HCT116 (cell line): ENCODE data around the gene STK24. TPM values are rescaled to one million over a fixed set of nuclear protein-coding genes. Genes with fewer than 3 reads are reported as not detected.

Experiments
- ATAC-seq: fragments of 200-7000 bp; cut with Tn5 transposase; 2 replicates; pipeline ENCODE4 v1.9.1; 2020; ENCODE audit warnings: mild to moderate bottlenecking, moderate library complexity
- BruUV-seq: library from RNA; stranded (reverse); fragments of 400-500 nt; replicated peaks from 2 replicates; lab custom pipeline; 2021; lab: Mats Ljungman, UMichigan
- CTCF ChIA-PET: fragments of 300-600 bp; sonication (Branson Sonifier 250); formaldehyde crosslinking; loops from one replicate; lab custom pipeline; 2021; ENCODE audit warnings: antibody characterized with exemption; lab: Charles Lee
- POLR2A ChIA-PET: fragments of 300-600, 350-600 bp; sonication (Branson Sonifier 250); formaldehyde crosslinking; loops from one replicate; lab custom pipeline; 2021; ENCODE audit warnings: antibody characterized with exemption; lab: Charles Lee
- RAD21 ChIA-PET, 2 experiments: fragments of 300-600 bp; sonication (Branson Sonifier 250); formaldehyde crosslinking; loops; one replicate each; lab custom pipeline; 2023; ENCODE audit warnings: low total read pairs in 2 of 2; ENCODE audit not compliant: uncharacterized antibody in 2 of 2, unreplicated experiment in 2 of 2, low non-redundant PET in 1 of 2; lab: Charles Lee
- DNase-seq: peaks from one replicate; pipeline ENCODE4 v3.0.0-alpha.2; 2010; ENCODE audit warnings: low read depth, low spot score
- H2AFZ ChIP-seq: fragments of 200-600 bp; shearing (Covaris generic), sonication (generic); 2 replicates; pipeline ENCODE4 v1.6.1; 2017; ENCODE audit warnings: low read depth, mixed run types, mixed read lengths, antibody characterized with exemption, low read length; ENCODE audit not compliant: poor library complexity, severe bottlenecking
- H3K27ac ChIP-seq: 2 replicates; pipeline ENCODE4 v1.5.1; 2012; ENCODE audit warnings: low read depth, low read length
- H3K27me3 ChIP-seq: fragments of 200-600 bp; sonication (generic); 2 replicates; pipeline ENCODE4 v1.6.1; 2016; ENCODE audit warnings: mixed run types, low read length, mixed read lengths; ENCODE audit not compliant: insufficient read depth
- H3K36me3 ChIP-seq, 2 experiments: fragments of 200-500 bp in 1 of 2; fragments of 200-600 bp in 1 of 2; sonication (Bioruptor generic) in 1 of 2; sonication (generic) in 1 of 2; 2 replicates each; pipeline versions ENCODE4 v1.5.1 to v1.6.1; 2014 to 2016; ENCODE audit warnings: low read length in 2 of 2, inconsistent platforms in 1 of 2, mixed read lengths in 1 of 2, mixed run types in 1 of 2; ENCODE audit not compliant: insufficient read depth in 2 of 2, control insufficient read depth in 1 of 2
- H3K4me1 ChIP-seq, 2 experiments: fragments of 200-600 bp in 1 of 2; sonication (generic) in 1 of 2; 2 replicates each; pipeline versions ENCODE4 v1.5.1 to v1.6.1; 2012 to 2017; ENCODE audit warnings: low read length in 2 of 2, inconsistent platforms in 1 of 2, mild to moderate bottlenecking in 1 of 2, mixed read lengths in 1 of 2, mixed run types in 1 of 2, moderate library complexity in 1 of 2; ENCODE audit not compliant: insufficient read depth in 2 of 2, control insufficient read depth in 1 of 2
- H3K4me2 ChIP-seq: fragments of 200-600 bp; sonication (generic); 2 replicates; pipeline ENCODE4 v1.6.1; 2017; ENCODE audit warnings: mixed run types, low read length, mixed read lengths
- H3K4me3 ChIP-seq, 2 experiments: fragments of 200-600 bp in 1 of 2; sonication (generic) in 1 of 2; replicated peaks in 1 of 2; 2 replicates each; pipeline ENCODE4 v1.5.1; 2011 to 2016; ENCODE audit warnings: low read length in 2 of 2, control low read depth in 1 of 2, low read depth in 1 of 2, mild to moderate bottlenecking in 1 of 2, mixed read lengths in 1 of 2, mixed run types in 1 of 2
- H3K79me2 ChIP-seq: fragments of 200-600 bp; sonication (generic); 2 replicates; pipeline ENCODE4 v1.6.1; 2017; ENCODE audit warnings: mild to moderate bottlenecking, mixed run types, low read length, moderate library complexity, mixed read lengths; ENCODE audit not compliant: insufficient read depth
- H3K9ac ChIP-seq: fragments of 200-600 bp; sonication (generic); 2 replicates; pipeline ENCODE4 v1.6.1; 2016; ENCODE audit warnings: low read length, mixed read lengths
- H3K9me2 ChIP-seq: fragments of 200-600 bp; sonication (generic), shearing (Covaris generic); 2 replicates; pipeline ENCODE4 v1.6.1; 2017; ENCODE audit warnings: mixed run types, mild to moderate bottlenecking, moderate library complexity; ENCODE audit not compliant: insufficient read depth
- H3K9me3 ChIP-seq, 2 experiments: fragments of 200-500 bp in 1 of 2; fragments of 200-600 bp in 1 of 2; sonication (Bioruptor generic) in 1 of 2; sonication (generic) in 1 of 2; 2 replicates each; pipeline ENCODE4 v1.6.1; 2014 to 2017; ENCODE audit warnings: low read length in 2 of 2, mixed read lengths in 2 of 2, inconsistent platforms in 1 of 2, low read depth in 1 of 2, mild to moderate bottlenecking in 1 of 2, mixed run types in 1 of 2, moderate library complexity in 1 of 2; ENCODE audit not compliant: control insufficient read depth in 1 of 2, insufficient read depth in 1 of 2
- H4K20me1 ChIP-seq: fragments of 200-600 bp; sonication (generic), shearing (Covaris generic); 2 replicates; pipeline ENCODE4 v1.6.1; 2017; ENCODE audit warnings: mixed run types, mild to moderate bottlenecking, moderate library complexity; ENCODE audit not compliant: insufficient read depth
- CBX3 ChIP-seq: IDR thresholded peaks from 2 replicates; pipeline ENCODE4 v1.6.1; 2012; ENCODE audit warnings: low read depth
- CEBPB ChIP-seq: IDR thresholded peaks from 2 replicates; pipeline ENCODE4 v1.6.1; 2012; ENCODE audit warnings: low read depth
- CTCF ChIP-seq, 3 experiments: fragments of 200-600 bp in 1 of 3; sonication (generic) in 1 of 3; IDR thresholded peaks in 2 of 3; conservative IDR thresholded peaks in 1 of 3; 2 replicates each; pipeline ENCODE4 v1.5.1; 2012 to 2017; ENCODE audit warnings: low read depth in 2 of 3, low read length in 2 of 3, antibody characterized with exemption in 1 of 3, borderline replicate concordance in 1 of 3, control low read depth in 1 of 3, mild to moderate bottlenecking in 1 of 3, mixed read lengths in 1 of 3, mixed run types in 1 of 3, moderate library complexity in 1 of 3; ENCODE audit not compliant: insufficient read depth in 1 of 3
- EGR1 ChIP-seq: IDR thresholded peaks from 2 replicates; pipeline ENCODE4 v1.6.1; 2012; ENCODE audit warnings: low read depth
- EZH2 ChIP-seq: fragments of 200-600 bp; sonication (generic); IDR thresholded peaks from 2 replicates; pipeline ENCODE4 v1.6.1; 2017; ENCODE audit warnings: antibody characterized with exemption, mixed run types
- EZH2phosphoT487 ChIP-seq: fragments of 200-600 bp; IDR thresholded peaks from 2 replicates; pipeline ENCODE4 v1.6.1; 2018; ENCODE audit warnings: antibody characterized with exemption, borderline replicate concordance
- FOSL1 ChIP-seq: IDR thresholded peaks from 2 replicates; pipeline ENCODE4 v1.6.1; 2012; ENCODE audit warnings: low read depth
- JUND ChIP-seq: IDR thresholded peaks from 2 replicates; pipeline ENCODE4 v1.6.1; 2012
- POLR2A ChIP-seq: IDR thresholded peaks from 2 replicates; pipeline ENCODE4 v1.7.0; 2011; ENCODE audit warnings: borderline replicate concordance; ENCODE audit not compliant: insufficient read depth, insufficient read length; ENCODE audit errors: extremely low read depth
- RAD21 ChIP-seq: IDR thresholded peaks from 2 replicates; pipeline ENCODE4 v1.6.1; 2012; ENCODE audit warnings: low read depth, mild to moderate bottlenecking
- SIN3A ChIP-seq: IDR thresholded peaks from 2 replicates; pipeline ENCODE4 v1.6.1; 2012; ENCODE audit warnings: low read depth
- SRF ChIP-seq: IDR thresholded peaks from 2 replicates; pipeline ENCODE4 v1.6.1; 2012; ENCODE audit warnings: low read depth
- TCF7L2 ChIP-seq: IDR thresholded peaks from 2 replicates; pipeline ENCODE4 v1.7.0; 2011; ENCODE audit warnings: borderline replicate concordance, inconsistent platforms; ENCODE audit not compliant: insufficient read depth, insufficient read length; ENCODE audit errors: extremely low read depth
- YY1 ChIP-seq: IDR thresholded peaks from 2 replicates; pipeline ENCODE4 v1.6.1; 2011; ENCODE audit warnings: low read length, low read depth, moderate library complexity, mild to moderate bottlenecking; ENCODE audit not compliant: insufficient replicate concordance; ENCODE audit errors: extremely low read depth
- ZBTB33 ChIP-seq: IDR thresholded peaks from 2 replicates; pipeline ENCODE4 v1.6.1; 2011; ENCODE audit warnings: mild to moderate bottlenecking, low read length, moderate library complexity; ENCODE audit not compliant: insufficient replicate concordance; ENCODE audit errors: extremely low read depth
- ZFX ChIP-seq: fragments of 450-650 bp; IDR thresholded peaks from 2 replicates; pipeline ENCODE4 v1.6.1; 2017
- ZNF274 ChIP-seq: fragments of 200-500 bp; sonication (Bioruptor generic); IDR thresholded peaks from 2 replicates; pipeline ENCODE4 v1.6.1; 2014; ENCODE audit warnings: mild to moderate bottlenecking, low read depth, low read length, inconsistent platforms
- intact Hi-C: fragments of 100-400 bp; cut with micrococcal nuclease; formaldehyde crosslinking; loops from 2 replicates; pipeline ENCODE4 v1.10.0; 2022
- total RNA-seq: library from RNA; stranded (reverse); gene quantifications from one replicate; pipeline ENCODE4 v1.2.1, GENCODE V29; 2021; ENCODE audit not compliant: unreplicated experiment
- TF ChIP-seq, protein P1 (sequence below): IDR thresholded peaks from 2 replicates; pipeline ENCODE4 v1.6.1; 2012; ENCODE audit warnings: low read depth

Gene STK24
- total RNA-seq, 1 experiment from 2014 or later: 137 TPM

DNA sequence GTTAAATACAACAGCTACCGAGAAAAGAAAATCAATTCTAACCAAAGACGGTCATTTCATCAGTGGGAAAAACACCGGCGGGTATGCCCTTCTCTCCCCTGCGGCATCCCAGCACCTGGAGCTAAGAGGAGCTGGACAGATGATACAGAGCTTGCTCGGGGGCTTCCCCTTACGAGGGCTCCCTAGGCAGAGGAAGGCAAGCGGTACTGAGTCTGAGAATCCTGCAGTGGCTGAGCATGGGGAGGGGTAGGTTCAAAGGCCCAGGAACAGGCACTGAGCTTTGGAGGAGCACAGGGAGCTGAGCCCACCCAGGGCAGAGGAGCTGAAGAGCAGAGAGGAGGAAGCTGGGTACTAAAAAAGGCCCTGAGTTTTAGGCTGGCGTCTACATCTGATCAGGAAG, 12.7 kb downstream of the STK24 start:
- H3K27me3 ChIP-seq: no peaks in the 10 kb centered on the region
- no peak overlapping the region for H3K9ac ChIP-seq
- DNase-seq (no peak), ATAC-seq (no peak)
- no peak for TF ChIP-seq ZNF274
- TF ChIP-seq POLR2A: no peak
- no peak for TF ChIP-seq RAD21
- no peak for TF ChIP-seq ZBTB33
- no peak for TF ChIP-seq CBX3
- TF ChIP-seq CEBPB: no peak
- no peak for TF ChIP-seq EZH2phosphoT487
- TF ChIP-seq SIN3A: no peak
- TF ChIP-seq, protein P1, sequence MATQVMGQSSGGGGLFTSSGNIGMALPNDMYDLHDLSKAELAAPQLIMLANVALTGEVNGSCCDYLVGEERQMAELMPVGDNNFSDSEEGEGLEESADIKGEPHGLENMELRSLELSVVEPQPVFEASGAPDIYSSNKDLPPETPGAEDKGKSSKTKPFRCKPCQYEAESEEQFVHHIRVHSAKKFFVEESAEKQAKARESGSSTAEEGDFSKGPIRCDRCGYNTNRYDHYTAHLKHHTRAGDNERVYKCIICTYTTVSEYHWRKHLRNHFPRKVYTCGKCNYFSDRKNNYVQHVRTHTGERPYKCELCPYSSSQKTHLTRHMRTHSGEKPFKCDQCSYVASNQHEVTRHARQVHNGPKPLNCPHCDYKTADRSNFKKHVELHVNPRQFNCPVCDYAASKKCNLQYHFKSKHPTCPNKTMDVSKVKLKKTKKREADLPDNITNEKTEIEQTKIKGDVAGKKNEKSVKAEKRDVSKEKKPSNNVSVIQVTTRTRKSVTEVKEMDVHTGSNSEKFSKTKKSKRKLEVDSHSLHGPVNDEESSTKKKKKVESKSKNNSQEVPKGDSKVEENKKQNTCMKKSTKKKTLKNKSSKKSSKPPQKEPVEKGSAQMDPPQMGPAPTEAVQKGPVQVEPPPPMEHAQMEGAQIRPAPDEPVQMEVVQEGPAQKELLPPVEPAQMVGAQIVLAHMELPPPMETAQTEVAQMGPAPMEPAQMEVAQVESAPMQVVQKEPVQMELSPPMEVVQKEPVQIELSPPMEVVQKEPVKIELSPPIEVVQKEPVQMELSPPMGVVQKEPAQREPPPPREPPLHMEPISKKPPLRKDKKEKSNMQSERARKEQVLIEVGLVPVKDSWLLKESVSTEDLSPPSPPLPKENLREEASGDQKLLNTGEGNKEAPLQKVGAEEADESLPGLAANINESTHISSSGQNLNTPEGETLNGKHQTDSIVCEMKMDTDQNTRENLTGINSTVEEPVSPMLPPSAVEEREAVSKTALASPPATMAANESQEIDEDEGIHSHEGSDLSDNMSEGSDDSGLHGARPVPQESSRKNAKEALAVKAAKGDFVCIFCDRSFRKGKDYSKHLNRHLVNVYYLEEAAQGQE: no peak
- no peak for TF ChIP-seq JUND
- TF ChIP-seq FOSL1: no peak
- TF ChIP-seq EZH2: no peak
- TF ChIP-seq TCF7L2: no peak
- no peak for TF ChIP-seq EGR1
- TF ChIP-seq YY1: no peak
- no peak for TF ChIP-seq CTCF (IDR thresholded peaks at IDR 0.05 in 2 of 3, conservative IDR thresholded peaks at IDR 0.05 in 1 of 3; ENCODE audit: borderline replicate concordance in 1 of 3, insufficient read depth in 1 of 3, low read depth in 2 of 3, low read length in 2 of 3)
- no peak for TF ChIP-seq ZFX
- no peak for TF ChIP-seq SRF
- peaks cover 100% of the 10 kb centered on the region for H3K79me2 ChIP-seq
- no peaks in the 10 kb centered on the region for H3K9me3 ChIP-seq
- RAD21 ChIA-PET: no interaction called here
- no TSS peak for BruUV-seq
- H3K36me3 ChIP-seq: no peaks in the 10 kb centered on the region
- H3K4me2 ChIP-seq: no peak overlapping the region
- no peak overlapping the region for H3K4me3 ChIP-seq
- H3K9me2 ChIP-seq: no peaks in the 10 kb centered on the region
- H3K27ac ChIP-seq: no peak overlapping the region
- intact Hi-C loops: no loop called here
- H4K20me1 ChIP-seq: peaks cover 17% of the 10 kb centered on the region
- POLR2A ChIA-PET: no interaction called here
- peaks cover 14 to 44% of the 10 kb centered on the region in 2 experiments for H3K4me1 ChIP-seq
- no peak overlapping the region for H2AFZ ChIP-seq
- CTCF ChIA-PET: no interaction called here
